Measurements from ENCODE around the gene TNC. TPM values are rescaled to one million over a fixed set of nuclear protein-coding genes. Genes with fewer than 3 reads are reported as not detected.

Gene TNC
- total RNA-seq, 1 donor from 2014 or later = 64.1 TPM

DNA sequence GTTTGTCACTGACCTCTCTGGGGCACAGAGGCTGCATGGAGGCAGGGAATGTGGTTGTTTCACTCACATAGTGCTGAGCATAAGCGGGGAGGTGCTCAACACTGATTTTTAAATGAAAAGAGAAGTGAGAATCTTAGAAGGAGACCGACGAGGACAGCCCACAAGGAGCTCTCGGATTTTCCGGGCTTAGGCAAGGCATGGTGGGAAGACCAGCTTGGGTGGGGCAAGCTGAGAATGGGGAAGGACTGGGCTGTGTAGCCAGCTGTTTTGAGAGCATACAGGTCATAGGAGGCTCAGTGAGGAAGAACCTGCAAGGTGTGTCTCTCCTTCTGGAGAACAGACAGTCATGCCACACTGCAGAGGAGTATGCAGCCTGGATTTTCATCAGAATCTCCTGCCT, 101.6 kb downstream of the TNC start:
- Mint-ChIP-seq H3K27me3 (ENCODE audit: low read depth) (peaks cover 2% of the 10 kb centered on the region), H3K36me3 (ENCODE audit: low read depth) (peaks cover 2% of the 10 kb centered on the region), H3K4me3 (ENCODE audit: unreplicated experiment) (no peak overlapping the region), H3K4me1 (ENCODE audit: low read depth) (peaks cover 22% of the 10 kb centered on the region), H3K9me3 (ENCODE audit: low read depth) (no peaks in the 10 kb centered on the region), H3K27ac (ENCODE audit: unreplicated experiment) (no peak overlapping the region)
- no peak for DNase-seq (ENCODE audit: low spot score)
- TF ChIP-seq, protein P1, sequence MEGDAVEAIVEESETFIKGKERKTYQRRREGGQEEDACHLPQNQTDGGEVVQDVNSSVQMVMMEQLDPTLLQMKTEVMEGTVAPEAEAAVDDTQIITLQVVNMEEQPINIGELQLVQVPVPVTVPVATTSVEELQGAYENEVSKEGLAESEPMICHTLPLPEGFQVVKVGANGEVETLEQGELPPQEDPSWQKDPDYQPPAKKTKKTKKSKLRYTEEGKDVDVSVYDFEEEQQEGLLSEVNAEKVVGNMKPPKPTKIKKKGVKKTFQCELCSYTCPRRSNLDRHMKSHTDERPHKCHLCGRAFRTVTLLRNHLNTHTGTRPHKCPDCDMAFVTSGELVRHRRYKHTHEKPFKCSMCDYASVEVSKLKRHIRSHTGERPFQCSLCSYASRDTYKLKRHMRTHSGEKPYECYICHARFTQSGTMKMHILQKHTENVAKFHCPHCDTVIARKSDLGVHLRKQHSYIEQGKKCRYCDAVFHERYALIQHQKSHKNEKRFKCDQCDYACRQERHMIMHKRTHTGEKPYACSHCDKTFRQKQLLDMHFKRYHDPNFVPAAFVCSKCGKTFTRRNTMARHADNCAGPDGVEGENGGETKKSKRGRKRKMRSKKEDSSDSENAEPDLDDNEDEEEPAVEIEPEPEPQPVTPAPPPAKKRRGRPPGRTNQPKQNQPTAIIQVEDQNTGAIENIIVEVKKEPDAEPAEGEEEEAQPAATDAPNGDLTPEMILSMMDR (IDR thresholded peaks at IDR 0.05) = no peak

DNA sequence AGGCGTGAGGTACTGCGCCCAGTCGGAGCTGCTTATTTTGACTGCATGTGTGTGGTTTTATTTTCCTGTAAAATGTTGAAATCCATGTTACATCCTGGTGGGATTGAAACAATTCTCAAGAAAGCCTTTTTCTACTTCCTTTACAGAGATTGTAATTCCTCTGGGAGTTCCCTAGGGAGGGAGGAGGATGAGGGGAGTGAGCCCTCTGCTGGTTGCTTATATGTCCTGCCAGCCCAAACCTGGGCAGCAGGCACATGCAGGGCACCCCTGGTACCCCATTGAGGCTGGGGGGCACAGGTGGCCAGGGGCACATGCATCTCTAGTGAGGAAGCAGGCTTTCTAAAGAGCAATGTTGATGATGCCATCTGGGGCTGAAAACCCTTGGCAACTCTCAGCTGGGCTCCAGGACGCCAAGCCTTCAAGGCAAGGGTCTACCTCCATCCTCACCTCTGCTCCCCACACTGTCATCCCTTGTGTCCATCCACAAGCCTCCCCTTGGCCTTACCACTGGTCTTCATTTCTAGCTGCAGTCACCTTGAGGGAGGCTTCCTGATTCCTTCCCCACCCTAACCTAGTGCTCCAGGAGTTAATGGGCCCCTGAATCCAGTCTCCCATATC, 102.8 kb downstream of the TNC start:
- H3K9me3 Mint-ChIP-seq (ENCODE audit: low read depth) = no peaks in the 10 kb centered on the region
- DNase-seq (ENCODE audit: low spot score) = no peak
- no peaks in the 10 kb centered on the region for H3K36me3 Mint-ChIP-seq (ENCODE audit: low read depth)
- H3K4me3 Mint-ChIP-seq (ENCODE audit: unreplicated experiment) = no peak overlapping the region
- peaks cover 32% of the 10 kb centered on the region for H3K4me1 Mint-ChIP-seq (ENCODE audit: low read depth)
- no peak overlapping the region for H3K27ac Mint-ChIP-seq (ENCODE audit: unreplicated experiment)
- H3K27me3 Mint-ChIP-seq (ENCODE audit: low read depth) = peaks cover 2% of the 10 kb centered on the region
- TF ChIP-seq, protein P1 (IDR thresholded peaks at IDR 0.05) = peak; percentile 80

- Mint-ChIP-seq H3K4me3 (ENCODE audit: unreplicated experiment) (no peak overlapping the region), H3K36me3 (ENCODE audit: low read depth) (no peaks in the 10 kb centered on the region), H3K4me1 (ENCODE audit: low read depth) (peaks cover 35% of the 10 kb centered on the region), H3K27me3 (ENCODE audit: low read depth) (peaks cover 2% of the 10 kb centered on the region), H3K9me3 (ENCODE audit: low read depth) (no peaks in the 10 kb centered on the region), H3K27ac (ENCODE audit: unreplicated experiment) (no peak overlapping the region)
- DNase-seq (ENCODE audit: low spot score) = no peak
- TF ChIP-seq, protein P1 (IDR thresholded peaks at IDR 0.05) = no peak
These were observed 103.5 kb downstream of the TNC start for GRCh38 chr9:115014438-115014837.

- Mint-ChIP-seq H3K4me1 (ENCODE audit: low read depth) (peaks cover 34% of the 10 kb centered on the region), H3K27me3 (ENCODE audit: low read depth) (peaks cover 2% of the 10 kb centered on the region), H3K27ac (ENCODE audit: unreplicated experiment) (no peak overlapping the region), H3K36me3 (ENCODE audit: low read depth) (no peaks in the 10 kb centered on the region), H3K9me3 (ENCODE audit: low read depth) (no peaks in the 10 kb centered on the region), H3K4me3 (ENCODE audit: unreplicated experiment) (no peak overlapping the region)
- TF ChIP-seq, protein P1 (IDR thresholded peaks at IDR 0.05) = peak; percentile 97
- DNase-seq (ENCODE audit: low spot score) = no peak
These were observed 104.0 kb downstream of the TNC start for GRCh38 chr9:115013998-115014397.

GRCh38 chr9:115012486-115012885, 105.5 kb downstream of the TNC start:
- DNase-seq (ENCODE audit: low spot score) = no peak
- peaks cover 35% of the 10 kb centered on the region for H3K4me1 Mint-ChIP-seq (ENCODE audit: low read depth)
- H3K9me3 Mint-ChIP-seq (ENCODE audit: low read depth) = no peaks in the 10 kb centered on the region
- no peaks in the 10 kb centered on the region for H3K36me3 Mint-ChIP-seq (ENCODE audit: low read depth)
- no peak overlapping the region for H3K27ac Mint-ChIP-seq (ENCODE audit: unreplicated experiment)
- H3K27me3 Mint-ChIP-seq (ENCODE audit: low read depth) = peaks cover 2% of the 10 kb centered on the region
- H3K4me3 Mint-ChIP-seq (ENCODE audit: unreplicated experiment) = no peak overlapping the region
- TF ChIP-seq, protein P1 (IDR thresholded peaks at IDR 0.05) = no peak

Data from chondrocyte (in vitro differentiated cells).